IMR-90 (cell line): ENCODE results near the gene THPO. TPM values are rescaled to one million over a fixed set of nuclear protein-coding genes. Genes with fewer than 3 reads are reported as not detected.
A peak's percentile ranks its signal among the peaks of the same experiment; 100 is the strongest.
"Not testable (repeated sequence)": the region's sequence is repeated elsewhere in the genome, so short reads cannot be mapped to it uniquely, and the experiment has no call there.

Experiments
- ATAC-seq: fragments of 200-7000 bp; cut with Tn5 transposase; 2 replicates; pipeline ENCODE4 v1.9.1; 2020; ENCODE audit warnings: low read depth, mild to moderate bottlenecking, moderate library complexity
- BruUV-seq: library from RNA; stranded (reverse); fragments of 400-500 nt; replicated peaks from 2 replicates; lab custom pipeline; 2021; lab: Mats Ljungman, UMichigan
- CTCF ChIA-PET: fragments of 300-600 bp; formaldehyde crosslinking; extraction: SDS; loops from one replicate; lab custom pipeline; 2021; ENCODE audit warnings: antibody characterized with exemption; lab: Yijun Ruan, JAX
- POLR2A ChIA-PET: fragments of 300-600 bp; sonication (Branson Sonifier 250); formaldehyde crosslinking; loops from one replicate; lab custom pipeline; 2022; ENCODE audit warnings: antibody characterized with exemption; ENCODE audit not compliant: unreplicated experiment; lab: Charles Lee
- DNase-seq: peaks from one replicate; pipeline ENCODE4 v3.0.0; 2013
- H2AFZ ChIP-seq: replicated peaks from 2 replicates; pipeline ENCODE3; 2013; ENCODE audit warnings: low read length, mild to moderate bottlenecking; ENCODE audit not compliant: poor library complexity
- H2AK5ac ChIP-seq: 2 replicates; pipeline ENCODE4 v1.6.1; 2013; ENCODE audit warnings: low read depth, low read length, inconsistent platforms
- H2AK9ac ChIP-seq: replicated peaks from 2 replicates; pipeline ENCODE3; 2013; ENCODE audit warnings: mild to moderate bottlenecking, low read depth, low read length, moderate library complexity; ENCODE audit not compliant: poor library complexity
- H2BK120ac ChIP-seq: 2 replicates; pipeline ENCODE4 v1.6.1; 2013; ENCODE audit warnings: low read depth, low read length, inconsistent platforms
- H2BK15ac ChIP-seq: 3 replicates; pipeline ENCODE4 v1.6.1; 2013; ENCODE audit warnings: low read depth, low read length, inconsistent platforms
- H2BK20ac ChIP-seq: 2 replicates; pipeline ENCODE4 v1.6.1; 2013; ENCODE audit warnings: low read depth, mild to moderate bottlenecking, inconsistent platforms, low read length, moderate library complexity
- H2BK5ac ChIP-seq: 2 replicates; pipeline ENCODE4 v1.6.1; 2013; ENCODE audit warnings: mild to moderate bottlenecking, low read depth, low read length, inconsistent platforms; ENCODE audit not compliant: poor library complexity, severe bottlenecking
- H3K14ac ChIP-seq: replicated peaks from 2 replicates; pipeline ENCODE4 v1.6.1; 2013; ENCODE audit warnings: low read depth, low read length, inconsistent platforms
- H3K18ac ChIP-seq: 2 replicates; pipeline ENCODE4 v1.6.1; 2013; ENCODE audit warnings: low read depth, low read length, control low read depth
- H3K23ac ChIP-seq: 2 replicates; pipeline ENCODE4 v1.6.1; 2013; ENCODE audit warnings: low read depth, low read length, inconsistent platforms
- H3K27ac ChIP-seq: 2 replicates; pipeline ENCODE4 v1.5.1; 2013; ENCODE audit warnings: mild to moderate bottlenecking, control low read depth, low read length; ENCODE audit not compliant: insufficient read depth
- H3K27me3 ChIP-seq: 2 replicates; pipeline ENCODE4 v1.6.1; 2013; ENCODE audit warnings: low read length; ENCODE audit not compliant: control insufficient read depth, insufficient read depth
- H3K36me3 ChIP-seq: 2 replicates; pipeline ENCODE4 v1.6.1; 2013; ENCODE audit warnings: low read length, mixed read lengths; ENCODE audit not compliant: control insufficient read depth, insufficient read depth
- H3K4ac ChIP-seq: 2 replicates; pipeline ENCODE4 v1.6.1; 2013; ENCODE audit warnings: low read depth, low read length, inconsistent platforms
- H3K4me1 ChIP-seq: 2 replicates; pipeline ENCODE4 v1.6.1; 2013; ENCODE audit warnings: low read length, mixed read lengths; ENCODE audit not compliant: control insufficient read depth, insufficient read depth
- H3K4me2 ChIP-seq: 2 replicates; pipeline ENCODE4 v1.6.1; 2013; ENCODE audit warnings: low read depth, mild to moderate bottlenecking, control low read depth, low read length, moderate library complexity
- H3K4me3 ChIP-seq: 2 replicates; pipeline ENCODE4 v1.5.1; 2013; ENCODE audit warnings: low read depth, mild to moderate bottlenecking, control low read depth, low read length, moderate library complexity; ENCODE audit not compliant: insufficient read depth
- H3K56ac ChIP-seq: 2 replicates; pipeline ENCODE4 v1.6.1; 2013; ENCODE audit warnings: low read length, inconsistent platforms; ENCODE audit not compliant: insufficient read depth; ENCODE audit errors: extremely low read depth
- H3K79me1 ChIP-seq, 2 experiments: 2 replicates each; pipeline ENCODE4 v1.6.1; 2013; ENCODE audit warnings: low read length in 2 of 2, inconsistent platforms in 1 of 2, low read depth in 1 of 2
- H3K9ac ChIP-seq: 2 replicates; pipeline ENCODE4 v1.6.1; 2013; ENCODE audit warnings: low read depth, low read length, control low read depth
- H3K9me1 ChIP-seq: 2 replicates; pipeline ENCODE4 v1.6.1; 2013; ENCODE audit warnings: low read length, inconsistent platforms; ENCODE audit not compliant: insufficient read depth
- H3K9me3 ChIP-seq: 2 replicates; pipeline ENCODE4 v1.6.1; 2013; ENCODE audit warnings: low read length; ENCODE audit not compliant: control insufficient read depth, insufficient read depth
- H4K20me1 ChIP-seq: 2 replicates; pipeline ENCODE4 v1.6.1; 2013; ENCODE audit warnings: low read length, inconsistent platforms; ENCODE audit not compliant: insufficient read depth
- H4K5ac ChIP-seq: 2 replicates; pipeline ENCODE4 v1.6.1; 2013; ENCODE audit warnings: mild to moderate bottlenecking, low read depth, low read length, control low read depth
- H4K8ac ChIP-seq, 2 experiments: 2 replicates each; pipeline ENCODE4 v1.6.1; 2013; ENCODE audit warnings: low read depth in 2 of 2, low read length in 2 of 2, control low read depth in 1 of 2, inconsistent platforms in 1 of 2
- H4K91ac ChIP-seq: 2 replicates; pipeline ENCODE4 v1.6.1; 2013; ENCODE audit warnings: low read depth, low read length, inconsistent platforms; ENCODE audit not compliant: insufficient read depth
- FOS ChIP-seq: fragments of 150-350 bp; IDR thresholded peaks from 2 replicates; pipeline ENCODE4 v1.6.1; 2016; ENCODE audit warnings: low read depth, low read length
- RFX5 ChIP-seq: IDR thresholded peaks from 2 replicates; pipeline ENCODE4 v1.8.0; 2012; ENCODE audit warnings: low read depth, mild to moderate bottlenecking, low read length, moderate library complexity
- SMC3 ChIP-seq: fragments of 150-350 bp; IDR thresholded peaks from 2 replicates; pipeline ENCODE4 v1.6.1; 2016; ENCODE audit warnings: low read depth, mild to moderate bottlenecking, antibody characterized with exemption, low read length, moderate library complexity
- WGBS, 2 experiments: methylation state at CpG; one replicate each; pipeline versions ENCODE4 v1.1.5 to v1.1.7; 2013; ENCODE audit warnings: missing lambda C conversion rate in 2 of 2; ENCODE audit not compliant: insufficient read length in 1 of 2; ENCODE audit errors: extremely low coverage in 2 of 2; 5-methylcytosine and 5-hydroxymethylcytosine counted together
- dilution Hi-C: fragments of 300-500 bp; cut with HindIII; formaldehyde crosslinking; loops from one replicate; pipeline ENCODE4 v1.14.3; 2018; ENCODE audit warnings: low sequenced_read_pairs; ENCODE audit not compliant: unreplicated experiment
- in situ Hi-C: fragments of 300-500 bp; cut with MboI; formaldehyde crosslinking; loops from 3 replicates; pipeline ENCODE4 v1.14.3; 2019; ENCODE audit warnings: low sequenced_read_pairs, inconsistent platforms, mixed read lengths
- intact Hi-C: fragments of 100-400 bp; cut with micrococcal nuclease; formaldehyde crosslinking; loops from 2 replicates; pipeline ENCODE4 v1.10.0; 2022
- polyA plus RNA-seq, 3 experiments: library from polyadenylated mRNA; depleted of rRNA; stranded (reverse); fragments of >200 nt; gene quantifications; 2 replicates each; pipeline ENCODE4 v1.2.3, GENCODE V29; 2012; ENCODE audit warnings: low replicate concordance in 1 of 3
- total RNA-seq: library from RNA; depleted of rRNA; stranded (reverse); fragments of >200 nt; gene quantifications from 2 replicates; pipeline ENCODE4 v1.2.3, GENCODE V29; 2012
- TF ChIP-seq, protein P1 (sequence below): conservative IDR thresholded peaks from 2 replicates; pipeline ENCODE4 v1.5.1; 2012; ENCODE audit warnings: mild to moderate bottlenecking, low read depth, low read length, improper control_type of control experiment

Gene THPO
- total and polyA plus RNA-seq, 2 of the 4 experiments (the other 2 are of a cell fraction) = not detected

DNA sequence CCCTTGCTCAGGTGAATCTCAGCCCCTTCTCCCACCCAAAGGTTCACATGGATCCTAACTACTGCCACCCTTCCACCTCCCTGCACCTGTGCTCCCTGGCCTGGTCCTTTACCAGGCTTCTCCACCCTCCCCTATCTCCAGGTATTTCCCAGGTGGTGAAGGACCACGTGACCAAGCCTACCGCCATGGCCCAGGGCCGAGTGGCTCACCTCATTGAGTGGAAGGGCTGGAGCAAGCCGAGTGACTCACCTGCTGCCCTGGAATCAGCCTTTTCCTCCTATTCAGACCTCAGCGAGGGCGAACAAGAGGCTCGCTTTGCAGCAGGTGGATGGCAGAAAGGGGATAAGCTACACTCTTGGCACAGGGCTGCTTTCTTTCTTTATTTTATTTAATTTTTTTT is 36.1 kb downstream of the THPO start:
- H3K27me3 ChIP-seq = no peaks in the 10 kb centered on the region
- H3K18ac ChIP-seq = no peak overlapping the region
- no peak overlapping the region for H2AFZ ChIP-seq
- no peak overlapping the region for H2BK120ac ChIP-seq
- 100% methylated on average over 3 of the region's 7 CpGs; no CpG with 5 or more reads in 1 of the 2 experiments for WGBS, 2 experiments
- H3K4ac ChIP-seq = no peak overlapping the region
- no peak overlapping the region for H2AK5ac ChIP-seq
- peaks cover 24% of the 10 kb centered on the region for H3K36me3 ChIP-seq
- no peak overlapping the region for H3K4me3 ChIP-seq
- no peak overlapping the region for H3K56ac ChIP-seq
- intact Hi-C loops (loop anchor here (10.0 kb wide), 1 partner anchor 1433 kb away; no protein-coding TSS in a partner anchor), dilution Hi-C loops (no loop called here), in situ Hi-C loops (no loop called here)
- H2BK5ac ChIP-seq = no peak overlapping the region
- DNase-seq (no peak), ATAC-seq (no peak)
- no peak overlapping the region for H3K27ac ChIP-seq
- H3K9me1 ChIP-seq = peaks cover 25% of the 10 kb centered on the region
- peaks cover 17% of the 10 kb centered on the region; the same call in 1 of the 2 replicates for H4K20me1 ChIP-seq
- no peak overlapping the region for H2BK15ac ChIP-seq
- no TSS peak for BruUV-seq
- POLR2A ChIA-PET = no interaction called here
- no peak overlapping the region for H4K8ac ChIP-seq
- no peak overlapping the region for H3K4me2 ChIP-seq
- H4K91ac ChIP-seq = no peak overlapping the region
- no peak overlapping the region for H3K23ac ChIP-seq
- H2AK9ac ChIP-seq = no peak overlapping the region
- TF ChIP-seq RFX5 (no peak), SMC3 (no peak), FOS (no peak)
- TF ChIP-seq, protein P1, sequence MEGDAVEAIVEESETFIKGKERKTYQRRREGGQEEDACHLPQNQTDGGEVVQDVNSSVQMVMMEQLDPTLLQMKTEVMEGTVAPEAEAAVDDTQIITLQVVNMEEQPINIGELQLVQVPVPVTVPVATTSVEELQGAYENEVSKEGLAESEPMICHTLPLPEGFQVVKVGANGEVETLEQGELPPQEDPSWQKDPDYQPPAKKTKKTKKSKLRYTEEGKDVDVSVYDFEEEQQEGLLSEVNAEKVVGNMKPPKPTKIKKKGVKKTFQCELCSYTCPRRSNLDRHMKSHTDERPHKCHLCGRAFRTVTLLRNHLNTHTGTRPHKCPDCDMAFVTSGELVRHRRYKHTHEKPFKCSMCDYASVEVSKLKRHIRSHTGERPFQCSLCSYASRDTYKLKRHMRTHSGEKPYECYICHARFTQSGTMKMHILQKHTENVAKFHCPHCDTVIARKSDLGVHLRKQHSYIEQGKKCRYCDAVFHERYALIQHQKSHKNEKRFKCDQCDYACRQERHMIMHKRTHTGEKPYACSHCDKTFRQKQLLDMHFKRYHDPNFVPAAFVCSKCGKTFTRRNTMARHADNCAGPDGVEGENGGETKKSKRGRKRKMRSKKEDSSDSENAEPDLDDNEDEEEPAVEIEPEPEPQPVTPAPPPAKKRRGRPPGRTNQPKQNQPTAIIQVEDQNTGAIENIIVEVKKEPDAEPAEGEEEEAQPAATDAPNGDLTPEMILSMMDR = no peak
- no peaks in the 10 kb centered on the region for H3K9me3 ChIP-seq
- H3K79me1 ChIP-seq = peaks cover 18 to 59% of the 10 kb centered on the region in 2 experiments; a peak in 3 of 4 replicates
- no peak overlapping the region for H2BK20ac ChIP-seq
- H4K5ac ChIP-seq = no peak overlapping the region
- H3K14ac ChIP-seq = no peak overlapping the region
- CTCF ChIA-PET = no interaction called here
- H3K9ac ChIP-seq = no peak overlapping the region
- H3K4me1 ChIP-seq = peaks cover 35% of the 10 kb centered on the region

DNA sequence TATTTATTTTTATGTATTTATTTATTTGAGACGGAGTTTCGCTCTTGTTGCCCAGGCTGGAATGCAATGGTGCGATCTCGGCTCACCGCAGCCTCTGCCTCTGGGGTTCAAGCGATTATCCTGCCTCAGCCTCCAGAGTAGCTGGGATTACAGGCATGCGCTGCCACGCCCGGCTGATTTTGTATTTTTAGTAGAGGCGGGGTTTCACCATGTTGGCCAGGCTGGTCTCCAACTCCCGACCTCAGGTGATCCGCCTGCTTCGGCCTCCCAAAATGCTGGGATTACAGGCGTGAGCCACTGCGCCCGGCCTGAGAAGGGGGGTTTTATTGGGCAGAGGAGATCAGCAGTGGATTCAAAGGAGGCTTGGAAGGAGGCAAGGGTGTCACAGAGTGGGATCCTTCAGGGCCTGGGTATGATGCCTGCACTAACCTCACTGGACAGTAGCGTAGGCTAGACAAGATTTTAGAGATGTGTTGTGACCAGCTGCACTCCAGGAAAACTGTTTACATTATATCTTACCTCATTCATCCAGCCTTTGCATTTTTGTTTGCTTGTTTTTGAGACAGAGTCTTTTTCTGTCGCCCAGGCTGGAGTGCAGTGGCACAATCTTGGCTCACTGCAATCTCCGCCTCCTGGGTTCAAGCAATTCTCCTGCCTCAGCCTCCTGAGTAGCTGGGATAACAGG is 38.4 kb downstream of the THPO start:
- H3K23ac ChIP-seq, POLR2A ChIA-PET, H3K4me2 ChIP-seq, H2AK9ac ChIP-seq, BruUV-seq, H3K9ac ChIP-seq, H2AK5ac ChIP-seq, H3K27ac ChIP-seq, H2BK15ac ChIP-seq, H2BK20ac ChIP-seq, H3K27me3 ChIP-seq, H4K5ac ChIP-seq, H4K91ac ChIP-seq, H2BK5ac ChIP-seq, H3K4ac ChIP-seq, H2BK120ac ChIP-seq, H3K4me3 ChIP-seq, H3K9me3 ChIP-seq, H4K8ac ChIP-seq, ATAC-seq, in situ Hi-C loops, dilution Hi-C loops, H2AFZ ChIP-seq, H3K56ac ChIP-seq, H3K14ac ChIP-seq, H3K18ac ChIP-seq: not testable (repeated sequence)
- Histone ChIP-seq H4K20me1 (peaks cover 35% of the 10 kb centered on the region), H3K4me1 (peaks cover 38% of the 10 kb centered on the region), H3K9me1 (peaks cover 25% of the 10 kb centered on the region), H3K79me1 (peaks cover 18 to 76% of the 10 kb centered on the region in 2 experiments; a peak in 3 of 4 replicates), H3K36me3 (peaks cover 28% of the 10 kb centered on the region)
- intact Hi-C loops = loop anchor here (10.0 kb wide), 1 partner anchor 1435 kb away; no protein-coding TSS in a partner anchor
- WGBS, 2 experiments = 91 to 100% methylated on average over 1 to 14 of the region's 19 CpGs
- CTCF ChIA-PET = interaction anchor here (0.8 to 1.3 kb wide), 3 partner anchors 14 to 20 kb away, joined by 3 to 6 read pairs (median 4); no protein-coding TSS in a partner anchor
- DNase-seq = peak; percentile 44
